Adrenal gland (tissue), 12 donors: ENCODE measurements around the gene GFOD2. TPM values are rescaled to one million over a fixed set of nuclear protein-coding genes. Genes with fewer than 3 reads are reported as not detected.

ENCODE experiments used
- DNase-seq, 7 donors: peaks; one replicate each; pipeline ENCODE4 v3.0.0-alpha.2; 2019 to 2020
- H3K27ac ChIP-seq, 5 donors: fragments of 200-600 bp; sonication (generic) in 4 of 5; 1 replicate in 3 of 5; 2 replicates in 2 of 5; pipeline versions ENCODE4 v1.5.1 to v1.8.0; 2016 to 2020; ENCODE audit warnings: mild to moderate bottlenecking in 1 of 5
- H3K27me3 ChIP-seq: fragments of 200-600 bp; 2 replicates; pipeline ENCODE4 v1.8.0; 2021
- H3K36me3 ChIP-seq, 2 donors: fragments of 200-600 bp; replicated peaks in 1 of 2; 1 replicate in 1 of 2; 2 replicates in 1 of 2; pipeline versions ENCODE4 v1.5.1 to v1.8.0; 2018 to 2022
- H3K4me1 ChIP-seq, 2 donors: fragments of 200-600 bp; replicated peaks in 1 of 2; 1 replicate in 1 of 2; 2 replicates in 1 of 2; pipeline versions ENCODE4 v1.5.1 to v1.8.0; 2018 to 2021
- H3K4me3 ChIP-seq, 4 donors: fragments of 200-600 bp; sonication (generic) in 3 of 4; one replicate each; pipeline ENCODE4 v1.5.1; 2016 to 2018
- H3K9me3 ChIP-seq, 3 donors: fragments of 200-600 bp; sonication (generic) in 1 of 3; replicated peaks in 1 of 3; 1 replicate in 2 of 3; 2 replicates in 1 of 3; pipeline versions ENCODE4 v1.5.1 to v1.8.0; 2016 to 2021
- CTCF ChIP-seq, 6 experiments: fragments of 450-650 bp in 4 of 6; fragments of 200-600 bp in 2 of 6; sonication (generic) in 1 of 6; IDR thresholded peaks; 1 replicate in 5 of 6; 2 replicates in 1 of 6; pipeline versions ENCODE4 v1.5.1 to v1.8.0; 2016 to 2021; ENCODE audit warnings: antibody characterized with exemption in 6 of 6, mild to moderate bottlenecking in 2 of 6, moderate library complexity in 1 of 6
- POLR2A ChIP-seq, 2 donors: fragments of 450-650 bp; IDR thresholded peaks; one replicate each; pipeline ENCODE4 v1.6.1; 2017; ENCODE audit warnings: antibody characterized with exemption in 2 of 2, mild to moderate bottlenecking in 2 of 2, moderate library complexity in 1 of 2
- WGBS, 4 donors: extraction: QIAGEN DNeasy Blood & Tissue Kit in 2 of 4; methylation state at CpG; one replicate each; pipeline versions ENCODE4 v1.1.5 to v1.1.7; 2013 to 2017; 5-methylcytosine and 5-hydroxymethylcytosine counted together
- intact Hi-C, 2 donors: fragments of 100-400 bp; cut with DNase I; formaldehyde crosslinking; loops; one replicate each; pipeline versions ENCODE4 v1.14.1 to v1.15.0; 2022 to 2023
- polyA plus RNA-seq, 3 donors: library from polyadenylated mRNA; stranded (reverse); fragments of 200-250 nt in 2 of 3; fragments of 350-450 nt in 1 of 3; fragmentation: Illumina TruSeq in 1 of 3; extraction: RNeasy Lipid Tissue Mini Kit (QIAGEN cat#74804) in 1 of 3; gene quantifications; one replicate each; pipeline ENCODE4 v1.2.3, GENCODE V29; 2013 to 2014
- total RNA-seq, 9 donors: library from RNA; depleted of rRNA in 4 of 9; stranded (reverse); fragments of >200 nt in 4 of 9; fragments of 120-200 nt in 1 of 9; fragmentation: NEBNext Ultra II Directional in 1 of 9; extraction: Animal tissue kit (Norgen Biotek cat#: 25700) in 1 of 9; gene quantifications; one replicate each; pipeline versions ENCODE4 v1.1.0 to v1.2.4, GENCODE V29; 2013 to 2023
- donor health status: healthy with polysubstance abuse.
- donor health status: Bipolar disorder and iron deficiency.
- donor health status: DM: yes; HTN: yes; CAD: no.
- donor health status: DM: no; HTN: no; CAD: no.
- donor health status: DM: no; HTN: no; CAD: no.
- donor health status: DM: yes; HTN: yes; CAD: no.

GFOD2 gene
- total and polyA plus RNA-seq, 12 donors, result 14.2 to 43.5 (median 16.7) TPM

- Histone ChIP-seq H3K27ac (no peak overlapping the region), H3K27me3 (no peaks in the 10 kb centered on the region), H3K36me3 (no peaks in the 10 kb centered on the region), H3K9me3 (no peaks in the 10 kb centered on the region), H3K4me3 (no peak overlapping the region), H3K4me1 (peaks cover 6 to 13% of the 10 kb centered on the region in 2 donors)
- no peak for DNase-seq
- TF ChIP-seq POLR2A (IDR thresholded peaks at IDR 0.05) (no peak), CTCF (IDR thresholded peaks at IDR 0.05) (no peak)
- intact Hi-C loops, result no loop called here
- whole genome bisulfite sequencing, 4 donors, result 90 to 94% (median 92%) methylated on average over 5 of the region's 5 CpGs
Observed at GRCh38 chr16:67704110-67704509, 15.0 kb downstream of the GFOD2 start.

GRCh38 chr16:67703626-67704025 is 15.5 kb downstream of the GFOD2 start:
- no peaks in the 10 kb centered on the region for H3K27me3 ChIP-seq
- 72 to 81% (median 78%) methylated on average over 2 of the region's 2 CpGs for WGBS, 4 donors
- H3K27ac ChIP-seq, result peak overlapping the region in 1 of 5 donors; percentile 2
- no peak overlapping the region for H3K4me3 ChIP-seq
- H3K9me3 ChIP-seq, result no peaks in the 10 kb centered on the region
- H3K36me3 ChIP-seq, result no peaks in the 10 kb centered on the region
- TF ChIP-seq CTCF (IDR thresholded peaks at IDR 0.05) (no peak), POLR2A (IDR thresholded peaks at IDR 0.05) (no peak)
- intact Hi-C loops, result no loop called here
- peaks cover 3 to 8% of the 10 kb centered on the region in 2 donors for H3K4me1 ChIP-seq
- no peak for DNase-seq

DNA sequence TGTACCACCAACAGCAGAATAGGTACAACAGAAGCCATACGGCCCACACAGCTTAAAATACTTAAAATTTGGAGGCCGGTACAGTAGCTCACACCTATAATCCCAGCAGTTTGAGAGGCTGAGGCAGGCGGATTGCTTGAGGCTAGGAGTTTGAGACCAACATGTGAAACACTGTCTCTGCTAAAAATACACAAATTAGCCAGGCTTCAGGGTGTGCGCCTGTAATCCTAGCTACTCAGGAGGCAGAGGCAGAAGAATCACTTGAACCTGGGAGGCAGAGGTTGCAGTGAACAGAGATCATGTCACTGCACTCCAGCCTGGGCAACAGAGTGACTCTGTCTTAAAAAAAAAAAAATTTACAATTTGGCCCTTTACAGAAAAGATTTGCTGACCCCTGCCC is 17.0 kb downstream of the GFOD2 start:
- no peak for DNase-seq
- Histone ChIP-seq H3K27ac (no peak overlapping the region), H3K9me3 (no peaks in the 10 kb centered on the region), H3K36me3 (no peaks in the 10 kb centered on the region), H3K4me1 (peaks cover 3 to 7% of the 10 kb centered on the region in 2 donors), H3K4me3 (no peak overlapping the region), H3K27me3 (no peaks in the 10 kb centered on the region)
- no peak for TF ChIP-seq CTCF (IDR thresholded peaks at IDR 0.05)
- TF ChIP-seq POLR2A (IDR thresholded peaks at IDR 0.05), result no peak
- intact Hi-C loops, result no loop called here
- 90 to 96% (median 92%) methylated on average over 4 of the region's 4 CpGs for WGBS, 4 donors

DNA sequence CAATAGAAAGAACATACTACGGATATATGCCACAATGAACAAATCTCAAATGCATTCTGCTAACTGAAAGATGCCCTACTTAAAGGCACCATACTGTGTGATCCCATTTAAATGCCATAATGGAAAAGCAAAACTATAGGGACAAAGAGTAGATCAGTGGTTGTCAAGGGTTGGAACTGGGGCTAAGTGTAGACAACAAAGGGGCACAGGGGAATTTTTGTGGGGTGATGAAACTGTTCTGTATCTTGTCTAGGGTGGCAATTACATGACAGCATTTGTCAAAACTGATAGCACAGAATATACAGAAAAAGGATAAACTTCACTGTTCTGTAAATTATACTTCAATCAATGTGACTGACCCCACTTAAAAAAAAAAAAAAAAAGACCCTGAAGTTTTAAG is 17.7 kb downstream of the GFOD2 start:
- no peak overlapping the region for H3K27ac ChIP-seq
- no peak for DNase-seq
- 83 to 94% (median 89%) methylated on average over 1 of the region's 1 CpG for WGBS, 4 donors
- H3K4me3 ChIP-seq, result no peak overlapping the region
- TF ChIP-seq CTCF (IDR thresholded peaks at IDR 0.05) (no peak), POLR2A (IDR thresholded peaks at IDR 0.05) (no peak)
- intact Hi-C loops, result no loop called here
- no peaks in the 10 kb centered on the region for H3K36me3 ChIP-seq
- H3K4me1 ChIP-seq, result peaks cover 3 to 7% of the 10 kb centered on the region in 2 donors
- H3K27me3 ChIP-seq, result no peaks in the 10 kb centered on the region
- H3K9me3 ChIP-seq, result no peaks in the 10 kb centered on the region
